K562 (cell line): ENCODE results near the gene ANXA7. TPM values are rescaled to one million over a fixed set of nuclear protein-coding genes. Genes with fewer than 3 reads are reported as not detected.

Experiments used
- CSDE1 ChIP-seq, 2 experiments: fragments of 450-650 bp; IDR thresholded peaks; 2 replicates each; pipeline ENCODE4 v1.6.1; 2016; ENCODE audit warnings: mild to moderate bottlenecking in 1 of 2
- IFI16 ChIP-seq: fragments of 250-450 bp; sonication (Bioruptor Pico); IDR thresholded peaks from 2 replicates; pipeline ENCODE4 v2.1.2; 2022; ENCODE audit warnings: mild to moderate bottlenecking, inconsistent platforms
- MAFK ChIP-seq: IDR thresholded peaks from 2 replicates; pipeline ENCODE4 v1.6.1; 2011; ENCODE audit warnings: low read length, improper control_type of control experiment
- NBN ChIP-seq: fragments of 450-650 bp; IDR thresholded peaks from 2 replicates; pipeline ENCODE4 v1.6.1; 2016; ENCODE audit warnings: low read depth, mild to moderate bottlenecking
- SMARCA4 ChIP-seq: fragments of 450-650 bp; IDR thresholded peaks from 2 replicates; pipeline ENCODE4 v1.6.1; 2016
- ZC3H4 ChIP-seq: sonication (generic); formaldehyde crosslinking; IDR thresholded peaks from 2 replicates; pipeline ENCODE4 v1.9.0; 2021; ENCODE audit warnings: missing genetic modification reagents, borderline replicate concordance
- ZNF507 ChIP-seq: conservative IDR thresholded peaks from 2 replicates; pipeline ENCODE4 v1.6.1; 2017; ENCODE audit warnings: missing genetic modification characterization, missing compliant biosample characterization
- polyA plus RNA-seq, 8 experiments: library from polyadenylated mRNA; depleted of rRNA in 4 of 8; stranded (reverse) in 5 of 8; unstranded in 3 of 8; fragments of >200 nt; fragmentation: Nextera tagmentation in 2 of 8; fragmentation: Illumina TruSeq in 1 of 8; extraction: Ambion mirVana in 2 of 8; extraction: Trizol in 1 of 8; gene quantifications; 2 replicates each; pipeline versions ENCODE4 v1.2.1 to v1.2.3, GENCODE V29; 2011 to 2014; ENCODE audit warnings: inconsistent platforms in 1 of 8, missing spikeins in 1 of 8
- total RNA-seq, 7 experiments: library from RNA; depleted of rRNA in 6 of 7; stranded (reverse); fragments of >200 nt in 6 of 7; fragmentation: Illumina TruSeq in 2 of 7; extraction: Trizol in 2 of 7; gene quantifications; 2 replicates each; pipeline versions ENCODE4 v1.2.1 to v1.2.3, GENCODE V29; 2011 to 2021; ENCODE audit warnings: low replicate concordance in 1 of 7
- TF ChIP-seq, protein P1 (sequence below), 2 experiments: fragments of 450-650 bp; formaldehyde crosslinking in 1 of 2; IDR thresholded peaks; 2 replicates each; pipeline versions ENCODE4 v1.4.0 to v1.6.1; 2014 to 2020; ENCODE audit warnings: mild to moderate bottlenecking in 2 of 2, borderline replicate concordance in 1 of 2, low read depth in 1 of 2
- TF ChIP-seq, protein P2 (sequence below): fragments of 250-450 bp; sonication (Bioruptor Pico); IDR thresholded peaks from 2 replicates; pipeline ENCODE4 v1.9.0; 2021; ENCODE audit warnings: mild to moderate bottlenecking, inconsistent platforms
- TF ChIP-seq, protein P3 (sequence below), 2 experiments: IDR thresholded peaks; 2 replicates each; pipeline ENCODE4 v1.6.1; 2011; ENCODE audit warnings: borderline replicate concordance in 1 of 2, control low read depth in 1 of 2, low read depth in 1 of 2, low read length in 1 of 2, mild to moderate bottlenecking in 1 of 2, mixed read lengths in 1 of 2, moderate library complexity in 1 of 2; ENCODE audit not compliant: insufficient read depth in 1 of 2, insufficient read length in 1 of 2, poor library complexity in 1 of 2, severe bottlenecking in 1 of 2; ENCODE audit errors: extremely low read depth in 1 of 2
- TF ChIP-seq, protein P4 (sequence below), 2 experiments: fragments of 450-650 bp in 1 of 2; sonication (generic) in 1 of 2; formaldehyde crosslinking; conservative IDR thresholded peaks; 2 replicates each; pipeline versions ENCODE4 v1.4.0 to v1.8.1; 2020 to 2022; ENCODE audit warnings: mild to moderate bottlenecking in 1 of 2, missing genetic modification reagents in 1 of 2
- TF ChIP-seq, protein P5 (sequence below): fragments of 250-450 bp; sonication (Bioruptor Pico); IDR thresholded peaks from 2 replicates; pipeline ENCODE4 v1.6.1; 2021; ENCODE audit warnings: mild to moderate bottlenecking

The ANXA7 gene
- total and polyA plus RNA-seq, 9 of the 15 experiments (the other 6 are each of a cell fraction or from before 2014, with no cell fraction given): 81.6 to 157 (median 122) TPM

DNA sequence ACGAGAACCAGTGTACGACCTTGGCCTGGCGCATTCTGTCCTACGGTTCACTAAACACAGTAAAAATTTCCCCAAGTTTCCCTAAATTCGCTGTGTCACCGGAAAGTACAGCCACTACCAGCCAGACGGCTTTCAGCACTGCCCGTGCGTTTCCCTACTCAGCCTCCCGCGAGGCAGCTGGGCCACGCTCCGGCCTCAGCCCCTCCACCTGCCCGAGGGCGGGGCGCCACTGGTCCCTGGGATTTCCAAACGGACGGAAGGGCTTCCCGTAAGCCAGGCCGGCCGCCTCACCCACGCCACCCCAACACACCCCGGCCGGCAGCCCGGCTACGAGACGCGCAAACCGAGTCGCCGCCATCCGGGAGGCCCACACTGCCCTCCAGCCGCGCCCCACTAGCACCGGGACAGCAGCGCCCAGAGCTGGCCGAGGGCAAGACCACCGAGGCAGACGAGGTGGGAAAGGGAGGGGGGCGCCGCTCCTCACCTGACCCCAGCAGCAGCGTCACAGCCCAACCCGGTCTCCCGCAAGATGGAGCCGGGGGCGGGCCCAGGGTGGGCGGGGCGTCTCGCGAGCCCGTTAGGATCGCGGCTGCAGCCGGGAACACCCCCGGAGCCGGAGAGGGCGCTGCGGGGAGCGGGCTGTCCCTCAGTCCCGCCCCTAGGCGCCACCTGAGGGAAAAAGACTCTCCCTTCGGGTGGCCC lies at the start of gene ANXA7 (continued):
- TF ChIP-seq, protein P1, sequence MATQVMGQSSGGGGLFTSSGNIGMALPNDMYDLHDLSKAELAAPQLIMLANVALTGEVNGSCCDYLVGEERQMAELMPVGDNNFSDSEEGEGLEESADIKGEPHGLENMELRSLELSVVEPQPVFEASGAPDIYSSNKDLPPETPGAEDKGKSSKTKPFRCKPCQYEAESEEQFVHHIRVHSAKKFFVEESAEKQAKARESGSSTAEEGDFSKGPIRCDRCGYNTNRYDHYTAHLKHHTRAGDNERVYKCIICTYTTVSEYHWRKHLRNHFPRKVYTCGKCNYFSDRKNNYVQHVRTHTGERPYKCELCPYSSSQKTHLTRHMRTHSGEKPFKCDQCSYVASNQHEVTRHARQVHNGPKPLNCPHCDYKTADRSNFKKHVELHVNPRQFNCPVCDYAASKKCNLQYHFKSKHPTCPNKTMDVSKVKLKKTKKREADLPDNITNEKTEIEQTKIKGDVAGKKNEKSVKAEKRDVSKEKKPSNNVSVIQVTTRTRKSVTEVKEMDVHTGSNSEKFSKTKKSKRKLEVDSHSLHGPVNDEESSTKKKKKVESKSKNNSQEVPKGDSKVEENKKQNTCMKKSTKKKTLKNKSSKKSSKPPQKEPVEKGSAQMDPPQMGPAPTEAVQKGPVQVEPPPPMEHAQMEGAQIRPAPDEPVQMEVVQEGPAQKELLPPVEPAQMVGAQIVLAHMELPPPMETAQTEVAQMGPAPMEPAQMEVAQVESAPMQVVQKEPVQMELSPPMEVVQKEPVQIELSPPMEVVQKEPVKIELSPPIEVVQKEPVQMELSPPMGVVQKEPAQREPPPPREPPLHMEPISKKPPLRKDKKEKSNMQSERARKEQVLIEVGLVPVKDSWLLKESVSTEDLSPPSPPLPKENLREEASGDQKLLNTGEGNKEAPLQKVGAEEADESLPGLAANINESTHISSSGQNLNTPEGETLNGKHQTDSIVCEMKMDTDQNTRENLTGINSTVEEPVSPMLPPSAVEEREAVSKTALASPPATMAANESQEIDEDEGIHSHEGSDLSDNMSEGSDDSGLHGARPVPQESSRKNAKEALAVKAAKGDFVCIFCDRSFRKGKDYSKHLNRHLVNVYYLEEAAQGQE (IDR thresholded peaks at IDR 0.05; ENCODE audit: borderline replicate concordance): no peak
- TF ChIP-seq, protein P1 (CRISPR knock-in tag; IDR thresholded peaks at IDR 0.05; ENCODE audit: low read depth): 0 out of 2 replicates have a peak, but pooled peaks have one; percentile 19
- TF ChIP-seq, protein P2, sequence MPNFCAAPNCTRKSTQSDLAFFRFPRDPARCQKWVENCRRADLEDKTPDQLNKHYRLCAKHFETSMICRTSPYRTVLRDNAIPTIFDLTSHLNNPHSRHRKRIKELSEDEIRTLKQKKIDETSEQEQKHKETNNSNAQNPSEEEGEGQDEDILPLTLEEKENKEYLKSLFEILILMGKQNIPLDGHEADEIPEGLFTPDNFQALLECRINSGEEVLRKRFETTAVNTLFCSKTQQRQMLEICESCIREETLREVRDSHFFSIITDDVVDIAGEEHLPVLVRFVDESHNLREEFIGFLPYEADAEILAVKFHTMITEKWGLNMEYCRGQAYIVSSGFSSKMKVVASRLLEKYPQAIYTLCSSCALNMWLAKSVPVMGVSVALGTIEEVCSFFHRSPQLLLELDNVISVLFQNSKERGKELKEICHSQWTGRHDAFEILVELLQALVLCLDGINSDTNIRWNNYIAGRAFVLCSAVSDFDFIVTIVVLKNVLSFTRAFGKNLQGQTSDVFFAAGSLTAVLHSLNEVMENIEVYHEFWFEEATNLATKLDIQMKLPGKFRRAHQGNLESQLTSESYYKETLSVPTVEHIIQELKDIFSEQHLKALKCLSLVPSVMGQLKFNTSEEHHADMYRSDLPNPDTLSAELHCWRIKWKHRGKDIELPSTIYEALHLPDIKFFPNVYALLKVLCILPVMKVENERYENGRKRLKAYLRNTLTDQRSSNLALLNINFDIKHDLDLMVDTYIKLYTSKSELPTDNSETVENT (CRISPR knock-in tag): peak; percentile 67
- TF ChIP-seq NBN (peak; percentile 74; the same call in 1 of the 2 replicates), MAFK (peak; percentile 72), CSDE1 (IDR thresholded peaks at IDR 0.05) (0 out of 4 replicates have a peak, but pooled peaks of 1 of the 2 experiments have one; percentile 0), ZNF507 (tag) (no peak), IFI16 (CRISPR knock-in tag) (no peak), ZC3H4 (CRISPR knock-in tag) (no peak; the same call in 1 of the 2 replicates), SMARCA4 (peak; percentile 57)
- TF ChIP-seq, protein P3, sequence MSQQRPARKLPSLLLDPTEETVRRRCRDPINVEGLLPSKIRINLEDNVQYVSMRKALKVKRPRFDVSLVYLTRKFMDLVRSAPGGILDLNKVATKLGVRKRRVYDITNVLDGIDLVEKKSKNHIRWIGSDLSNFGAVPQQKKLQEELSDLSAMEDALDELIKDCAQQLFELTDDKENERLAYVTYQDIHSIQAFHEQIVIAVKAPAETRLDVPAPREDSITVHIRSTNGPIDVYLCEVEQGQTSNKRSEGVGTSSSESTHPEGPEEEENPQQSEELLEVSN (IDR thresholded peaks at IDR 0.05; ENCODE audit: borderline replicate concordance in 1 of 2, extremely low read depth in 1 of 2, insufficient read depth in 1 of 2, insufficient read length in 1 of 2, low read depth in 1 of 2, low read length in 1 of 2, poor library complexity in 1 of 2, severe bottlenecking in 1 of 2): peak in 1 of 2 experiments; percentile 45
- TF ChIP-seq, protein P4, sequence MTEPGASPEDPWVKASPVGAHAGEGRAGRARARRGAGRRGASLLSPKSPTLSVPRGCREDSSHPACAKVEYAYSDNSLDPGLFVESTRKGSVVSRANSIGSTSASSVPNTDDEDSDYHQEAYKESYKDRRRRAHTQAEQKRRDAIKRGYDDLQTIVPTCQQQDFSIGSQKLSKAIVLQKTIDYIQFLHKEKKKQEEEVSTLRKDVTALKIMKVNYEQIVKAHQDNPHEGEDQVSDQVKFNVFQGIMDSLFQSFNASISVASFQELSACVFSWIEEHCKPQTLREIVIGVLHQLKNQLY (CRISPR knock-in tag; conservative IDR thresholded peaks at IDR 0.05): no peak; a peak in 1 of 4 replicates
- TF ChIP-seq, protein P5, sequence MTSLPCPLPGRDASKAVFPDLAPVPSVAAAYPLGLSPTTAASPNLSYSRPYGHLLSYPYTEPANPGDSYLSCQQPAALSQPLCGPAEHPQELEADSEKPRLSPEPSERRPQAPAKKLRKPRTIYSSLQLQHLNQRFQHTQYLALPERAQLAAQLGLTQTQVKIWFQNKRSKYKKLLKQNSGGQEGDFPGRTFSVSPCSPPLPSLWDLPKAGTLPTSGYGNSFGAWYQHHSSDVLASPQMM (CRISPR knock-in tag): no peak
